Liver (tissue), 9 donors: ENCODE data around the gene NUP153. TPM values are rescaled to one million over a fixed set of nuclear protein-coding genes. Genes with fewer than 3 reads are reported as not detected.
A peak's percentile ranks its signal among the peaks of the same experiment; 100 is the strongest.

ENCODE experiments used
- DNase-seq: peaks from one replicate; pipeline ENCODE4 v3.0.0-alpha.2; 2017; ENCODE audit warnings: low spot score
- H3K27ac ChIP-seq, 2 donors: one replicate each; pipeline ENCODE4 v1.7.0; 2013; ENCODE audit warnings: inconsistent platforms in 2 of 2, low read length in 2 of 2, control low read depth in 1 of 2, low read depth in 1 of 2, mild to moderate bottlenecking in 1 of 2
- H3K27me3 ChIP-seq, 4 donors: one replicate each; pipeline versions ENCODE4 v1.6.1 to v1.7.0; 2013; ENCODE audit warnings: low read length in 3 of 4, inconsistent platforms in 1 of 4, mild to moderate bottlenecking in 1 of 4, moderate library complexity in 1 of 4; ENCODE audit not compliant: control insufficient read depth in 4 of 4, insufficient read depth in 4 of 4
- H3K36me3 ChIP-seq, 4 donors: one replicate each; pipeline versions ENCODE4 v1.6.1 to v1.7.0; 2013; ENCODE audit warnings: low read length in 3 of 4, mild to moderate bottlenecking in 3 of 4, low read depth in 1 of 4, moderate library complexity in 1 of 4; ENCODE audit not compliant: control insufficient read depth in 4 of 4, insufficient read depth in 3 of 4
- H3K4me1 ChIP-seq, 4 donors: one replicate each; pipeline versions ENCODE4 v1.6.1 to v1.7.0; 2013; ENCODE audit warnings: low read length in 3 of 4, mild to moderate bottlenecking in 3 of 4, moderate library complexity in 1 of 4; ENCODE audit not compliant: control insufficient read depth in 4 of 4, insufficient read depth in 4 of 4
- H3K4me3 ChIP-seq, 3 donors: one replicate each; pipeline versions ENCODE4 v1.6.1 to v1.7.0; 2013; ENCODE audit warnings: low read length in 3 of 3, control low read depth in 1 of 3, low read depth in 1 of 3, mild to moderate bottlenecking in 1 of 3
- H3K9ac ChIP-seq, 2 donors: one replicate each; pipeline ENCODE4 v1.7.0; 2013; ENCODE audit warnings: low read length in 2 of 2, mild to moderate bottlenecking in 2 of 2, moderate library complexity in 2 of 2, control low read depth in 1 of 2, low read depth in 1 of 2
- H3K9me3 ChIP-seq, 4 donors: one replicate each; pipeline versions ENCODE4 v1.6.1 to v1.7.0; 2013; ENCODE audit warnings: low read length in 3 of 4; ENCODE audit not compliant: control insufficient read depth in 4 of 4
- FOXA1 ChIP-seq: IDR thresholded peaks from 2 replicates; pipeline ENCODE4 v1.6.1; 2016; ENCODE audit warnings: antibody characterized with exemption
- FOXA2 ChIP-seq: IDR thresholded peaks from 2 replicates; pipeline ENCODE4 v1.6.1; 2016; ENCODE audit warnings: antibody characterized with exemption
- GABPA ChIP-seq, 2 donors: IDR thresholded peaks in 1 of 2; conservative IDR thresholded peaks in 1 of 2; 2 replicates each; pipeline ENCODE4 v1.6.1; 2016; ENCODE audit warnings: antibody characterized with exemption in 2 of 2, mild to moderate bottlenecking in 1 of 2, moderate library complexity in 1 of 2
- HNF4A ChIP-seq, 2 donors: conservative IDR thresholded peaks; 2 replicates each; pipeline ENCODE4 v1.6.1; 2016; ENCODE audit warnings: antibody characterized with exemption in 2 of 2, mild to moderate bottlenecking in 2 of 2
- HNF4G ChIP-seq: IDR thresholded peaks from 2 replicates; pipeline ENCODE4 v1.6.1; 2016; ENCODE audit warnings: antibody characterized with exemption
- JUND ChIP-seq, 2 donors: IDR thresholded peaks; 2 replicates each; pipeline ENCODE4 v1.6.1; 2016; ENCODE audit warnings: antibody characterized with exemption in 2 of 2
- MAX ChIP-seq: IDR thresholded peaks from 2 replicates; pipeline ENCODE4 v1.6.1; 2016; ENCODE audit warnings: antibody characterized with exemption
- NR2F2 ChIP-seq: IDR thresholded peaks from 2 replicates; pipeline ENCODE4 v1.6.1; 2016; ENCODE audit warnings: antibody characterized with exemption
- REST ChIP-seq: IDR thresholded peaks from 2 replicates; pipeline ENCODE4 v1.6.1; 2016; ENCODE audit warnings: antibody characterized with exemption, mild to moderate bottlenecking
- SP1 ChIP-seq: IDR thresholded peaks from 2 replicates; pipeline ENCODE4 v1.6.1; 2018; ENCODE audit warnings: antibody characterized with exemption, mild to moderate bottlenecking
- TAF1 ChIP-seq: conservative IDR thresholded peaks from 2 replicates; pipeline ENCODE4 v1.6.1; 2016; ENCODE audit warnings: antibody characterized with exemption, mild to moderate bottlenecking
- YY1 ChIP-seq: IDR thresholded peaks from 2 replicates; pipeline ENCODE4 v1.6.1; 2016; ENCODE audit warnings: antibody characterized with exemption, mild to moderate bottlenecking
- WGBS: extraction: QIAGEN DNeasy Blood & Tissue Kit; methylation state at CpG from one replicate; pipeline ENCODE4 v1.1.7; 2013; 5-methylcytosine and 5-hydroxymethylcytosine counted together
- polyA plus RNA-seq, 2 donors: library from polyadenylated mRNA; stranded (reverse) in 1 of 2; unstranded in 1 of 2; fragments of 200-250 nt in 1 of 2; fragments of >200 nt in 1 of 2; fragmentation: Nextera tagmentation in 1 of 2; extraction: Ambion mirVana in 1 of 2; gene quantifications; one replicate each; pipeline versions ENCODE4 v1.2.1 to v1.2.3, GENCODE V29; 2013 to 2015
- total RNA-seq, 2 donors: library from RNA; depleted of rRNA; stranded (reverse); fragments of >200 nt; gene quantifications; one replicate each; pipeline ENCODE4 v1.2.3, GENCODE V29; 2014
- TF ChIP-seq, protein P1 (sequence below): IDR thresholded peaks from 2 replicates; pipeline ENCODE4 v1.6.1; 2016; ENCODE audit warnings: antibody characterized with exemption
- TF ChIP-seq, protein P2 (sequence below): fragments of 150-350 bp; IDR thresholded peaks from 2 replicates; pipeline ENCODE4 v1.5.1; 2017; ENCODE audit warnings: improper control_type of control experiment, low read depth, low read length; ENCODE audit not compliant: missing input control
- donor health status: healthy.
- donor health status: healthy.
- donor health status: healthy.
- donor health status: healthy.
- donor health status: healthy.

NUP153 gene
- total and polyA plus RNA-seq, 4 donors, result 5.1 to 42.4 (median 14.4) TPM

GRCh38 chr6:17591287-17591686 lies 115.4 kb downstream of the NUP153 start:
- Histone ChIP-seq H3K4me3 (no peak overlapping the region), H3K27me3 (no peaks in the 10 kb centered on the region), H3K36me3 (no peaks in the 10 kb centered on the region), H3K4me1 (no peaks in the 10 kb centered on the region), H3K9me3 (no peaks in the 10 kb centered on the region), H3K27ac (peak overlapping the region in 1 of 2 donors; percentile 37), H3K9ac (no peak overlapping the region)
- TF ChIP-seq HNF4A (conservative IDR thresholded peaks at IDR 0.05), result no peak
- no peak for TF ChIP-seq FOXA2
- no peak for TF ChIP-seq TAF1
- TF ChIP-seq JUND (IDR thresholded peaks at IDR 0.05), result no peak
- no peak for TF ChIP-seq MAX
- no peak for TF ChIP-seq NR2F2
- TF ChIP-seq HNF4G, result no peak
- TF ChIP-seq, protein P1, sequence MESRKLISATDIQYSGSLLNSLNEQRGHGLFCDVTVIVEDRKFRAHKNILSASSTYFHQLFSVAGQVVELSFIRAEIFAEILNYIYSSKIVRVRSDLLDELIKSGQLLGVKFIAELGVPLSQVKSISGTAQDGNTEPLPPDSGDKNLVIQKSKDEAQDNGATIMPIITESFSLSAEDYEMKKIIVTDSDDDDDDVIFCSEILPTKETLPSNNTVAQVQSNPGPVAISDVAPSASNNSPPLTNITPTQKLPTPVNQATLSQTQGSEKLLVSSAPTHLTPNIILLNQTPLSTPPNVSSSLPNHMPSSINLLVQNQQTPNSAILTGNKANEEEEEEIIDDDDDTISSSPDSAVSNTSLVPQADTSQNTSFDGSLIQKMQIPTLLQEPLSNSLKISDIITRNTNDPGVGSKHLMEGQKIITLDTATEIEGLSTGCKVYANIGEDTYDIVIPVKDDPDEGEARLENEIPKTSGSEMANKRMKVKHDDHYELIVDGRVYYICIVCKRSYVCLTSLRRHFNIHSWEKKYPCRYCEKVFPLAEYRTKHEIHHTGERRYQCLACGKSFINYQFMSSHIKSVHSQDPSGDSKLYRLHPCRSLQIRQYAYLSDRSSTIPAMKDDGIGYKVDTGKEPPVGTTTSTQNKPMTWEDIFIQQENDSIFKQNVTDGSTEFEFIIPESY, result no peak
- no peak for TF ChIP-seq FOXA1
- no peak for TF ChIP-seq YY1
- TF ChIP-seq REST, result no peak
- no peak for TF ChIP-seq GABPA (IDR thresholded peaks at IDR 0.05 in 1 of 2, conservative IDR thresholded peaks at IDR 0.05 in 1 of 2)
- TF ChIP-seq, protein P2, sequence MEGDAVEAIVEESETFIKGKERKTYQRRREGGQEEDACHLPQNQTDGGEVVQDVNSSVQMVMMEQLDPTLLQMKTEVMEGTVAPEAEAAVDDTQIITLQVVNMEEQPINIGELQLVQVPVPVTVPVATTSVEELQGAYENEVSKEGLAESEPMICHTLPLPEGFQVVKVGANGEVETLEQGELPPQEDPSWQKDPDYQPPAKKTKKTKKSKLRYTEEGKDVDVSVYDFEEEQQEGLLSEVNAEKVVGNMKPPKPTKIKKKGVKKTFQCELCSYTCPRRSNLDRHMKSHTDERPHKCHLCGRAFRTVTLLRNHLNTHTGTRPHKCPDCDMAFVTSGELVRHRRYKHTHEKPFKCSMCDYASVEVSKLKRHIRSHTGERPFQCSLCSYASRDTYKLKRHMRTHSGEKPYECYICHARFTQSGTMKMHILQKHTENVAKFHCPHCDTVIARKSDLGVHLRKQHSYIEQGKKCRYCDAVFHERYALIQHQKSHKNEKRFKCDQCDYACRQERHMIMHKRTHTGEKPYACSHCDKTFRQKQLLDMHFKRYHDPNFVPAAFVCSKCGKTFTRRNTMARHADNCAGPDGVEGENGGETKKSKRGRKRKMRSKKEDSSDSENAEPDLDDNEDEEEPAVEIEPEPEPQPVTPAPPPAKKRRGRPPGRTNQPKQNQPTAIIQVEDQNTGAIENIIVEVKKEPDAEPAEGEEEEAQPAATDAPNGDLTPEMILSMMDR, result no peak
- no peak for TF ChIP-seq SP1
- WGBS, result 85% methylated on average over 1 of the region's 1 CpG
- DNase-seq, result no peak

DNA sequence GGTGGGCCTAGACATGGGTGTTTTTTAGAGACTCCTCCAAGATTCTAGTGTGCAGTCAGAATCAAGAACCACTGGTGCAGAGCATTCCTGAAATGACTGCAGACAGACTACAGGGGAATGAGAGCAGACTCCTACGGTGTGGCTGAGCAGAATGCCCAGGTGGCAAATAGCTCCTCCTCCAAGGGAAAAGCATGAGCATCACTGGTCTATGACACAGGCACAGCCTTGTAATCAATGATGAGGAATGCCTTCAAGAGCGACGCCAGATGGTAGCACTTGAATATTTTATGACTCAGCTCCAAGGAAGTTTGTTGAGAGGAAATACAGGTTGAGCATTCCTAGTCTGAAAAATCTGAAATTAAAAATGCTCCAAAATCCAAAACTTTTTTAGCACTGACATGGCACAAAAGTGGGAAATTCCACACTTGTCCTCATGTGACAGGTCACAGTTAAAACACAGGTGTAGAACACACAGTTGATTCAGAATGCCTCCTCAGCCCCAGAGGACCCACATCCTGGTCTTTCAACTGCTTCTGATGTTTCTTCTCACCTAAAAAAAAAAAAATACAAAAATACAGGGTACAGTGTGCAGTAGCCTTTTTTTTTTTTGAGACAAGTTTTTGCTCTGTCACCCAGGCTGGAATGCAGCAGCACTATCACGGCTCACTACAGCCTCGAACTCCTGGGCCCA lies 117.2 kb downstream of the NUP153 start:
- H3K36me3 ChIP-seq, result no peaks in the 10 kb centered on the region
- H3K4me3 ChIP-seq, result no peak overlapping the region
- H3K9me3 ChIP-seq, result no peaks in the 10 kb centered on the region
- no peak overlapping the region for H3K27ac ChIP-seq
- WGBS, result 88% methylated on average over 5 of the region's 5 CpGs
- no peak for TF ChIP-seq REST
- no peak for TF ChIP-seq YY1
- TF ChIP-seq TAF1, result no peak
- no peak overlapping the region for H3K9ac ChIP-seq
- no peaks in the 10 kb centered on the region for H3K27me3 ChIP-seq
- DNase-seq, result no peak
- peaks cover 0 to 3% (median 0%) of the 10 kb centered on the region in 4 donors for H3K4me1 ChIP-seq
